SU-DHL-6 (cell line): ENCODE data around the gene STX18.

Source experiments
- EZH2phosphoT487 ChIP-seq: fragments of 200-600 bp; sonication (generic), shearing (Covaris generic); conservative IDR thresholded peaks from 2 replicates; pipeline ENCODE4 v1.6.1; 2018; ENCODE audit warnings: mild to moderate bottlenecking, antibody characterized with exemption, low read length, moderate library complexity, mixed read lengths
- TF ChIP-seq, protein P1 (sequence below): fragments of 200-600 bp; sonication (generic); IDR thresholded peaks from one replicate; pipeline ENCODE4 v1.5.1; 2017; ENCODE audit warnings: antibody characterized with exemption, mild to moderate bottlenecking, low read length, moderate library complexity; ENCODE audit not compliant: insufficient read depth, poor library complexity, severe bottlenecking

DNA sequence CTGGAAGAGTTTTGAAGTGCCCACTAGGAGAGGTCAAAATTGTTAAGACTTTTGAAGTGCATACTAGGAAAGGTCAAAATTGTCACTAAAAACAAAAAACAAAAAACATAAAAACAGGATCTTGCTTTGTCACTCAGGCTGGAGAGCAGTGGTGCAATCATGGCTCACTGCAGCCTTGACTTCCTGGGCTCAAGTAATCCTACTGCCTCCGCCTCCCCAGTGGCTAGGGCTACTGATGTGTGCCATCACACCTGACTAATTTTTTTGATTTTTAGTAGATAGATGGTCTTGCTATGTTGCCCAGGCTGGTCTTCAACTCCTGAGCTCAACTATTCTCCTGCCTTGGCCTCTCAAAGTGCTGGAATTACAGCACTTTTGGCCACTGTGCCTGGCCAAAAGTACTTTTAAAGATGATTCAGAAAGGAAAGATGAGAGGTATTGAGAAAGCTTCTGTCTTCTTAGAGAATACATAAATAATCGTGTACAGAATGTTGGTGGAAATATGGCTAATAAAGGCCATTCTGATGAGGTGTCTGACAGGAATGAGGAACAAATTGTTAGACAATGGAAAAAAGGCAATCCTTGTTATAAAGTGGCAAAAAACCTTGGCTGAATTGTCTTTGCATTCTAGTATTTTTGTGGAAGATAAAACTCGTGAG lies 43.3 kb upstream of the STX18 start:
- TF ChIP-seq, protein P1, sequence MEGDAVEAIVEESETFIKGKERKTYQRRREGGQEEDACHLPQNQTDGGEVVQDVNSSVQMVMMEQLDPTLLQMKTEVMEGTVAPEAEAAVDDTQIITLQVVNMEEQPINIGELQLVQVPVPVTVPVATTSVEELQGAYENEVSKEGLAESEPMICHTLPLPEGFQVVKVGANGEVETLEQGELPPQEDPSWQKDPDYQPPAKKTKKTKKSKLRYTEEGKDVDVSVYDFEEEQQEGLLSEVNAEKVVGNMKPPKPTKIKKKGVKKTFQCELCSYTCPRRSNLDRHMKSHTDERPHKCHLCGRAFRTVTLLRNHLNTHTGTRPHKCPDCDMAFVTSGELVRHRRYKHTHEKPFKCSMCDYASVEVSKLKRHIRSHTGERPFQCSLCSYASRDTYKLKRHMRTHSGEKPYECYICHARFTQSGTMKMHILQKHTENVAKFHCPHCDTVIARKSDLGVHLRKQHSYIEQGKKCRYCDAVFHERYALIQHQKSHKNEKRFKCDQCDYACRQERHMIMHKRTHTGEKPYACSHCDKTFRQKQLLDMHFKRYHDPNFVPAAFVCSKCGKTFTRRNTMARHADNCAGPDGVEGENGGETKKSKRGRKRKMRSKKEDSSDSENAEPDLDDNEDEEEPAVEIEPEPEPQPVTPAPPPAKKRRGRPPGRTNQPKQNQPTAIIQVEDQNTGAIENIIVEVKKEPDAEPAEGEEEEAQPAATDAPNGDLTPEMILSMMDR: no peak
- TF ChIP-seq EZH2phosphoT487: no peak
